ENCODE results near the gene HNRNPA3. TPM values are rescaled to one million over a fixed set of nuclear protein-coding genes. Genes with fewer than 3 reads are reported as not detected.

HNRNPA3 gene
- polyA plus RNA-seq, 1 donor (not counting 4 experiments of a cell fraction or from before 2014, with no cell fraction given) = 178 TPM

DNA sequence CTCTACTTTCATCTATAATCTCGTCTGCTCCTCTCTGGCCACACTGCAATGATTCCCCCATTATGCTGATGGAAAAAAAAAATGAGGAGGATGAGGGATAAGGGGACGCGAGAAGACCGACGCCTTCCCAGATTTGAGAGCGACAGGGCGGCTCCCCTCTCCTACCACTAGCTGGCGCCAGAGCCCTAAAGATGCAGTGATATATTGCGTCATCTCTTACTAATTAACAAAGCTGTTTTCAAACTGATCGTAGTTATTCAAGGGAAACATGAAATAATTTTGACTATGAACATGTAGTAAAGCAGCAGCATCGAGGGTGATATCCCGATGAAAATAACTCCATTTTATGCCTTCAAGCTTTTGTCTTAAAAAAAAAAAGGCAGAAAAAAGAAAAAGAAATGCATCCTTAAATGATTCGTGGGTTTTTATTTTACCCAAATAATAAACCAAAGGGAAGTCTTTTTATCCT is 48.0 kb upstream of the HNRNPA3 start:
- Histone ChIP-seq H3K9me1 (ENCODE audit: control insufficient read depth, extremely low read depth, insufficient read depth, low read length) (no peaks in the 10 kb centered on the region), H3K9ac (ENCODE audit: control insufficient read depth, extremely low read depth, insufficient read depth, low read length) (peak overlapping the region; percentile 81), H3K4me3 (ENCODE audit: control insufficient read depth in 2 of 3, extremely low read depth in 1 of 3, insufficient read depth in 2 of 3, low read depth in 1 of 3, low read length in 3 of 3) (peak overlapping the region in 2 of 3 experiments; percentile 51 to 58), H2AFZ (ENCODE audit: control insufficient read depth, low read length) (peak overlapping the region; percentile 94), H3K27me3 (ENCODE audit: control insufficient read depth, extremely low read depth, insufficient read depth, low read length) (no peaks in the 10 kb centered on the region), H3K4me2 (ENCODE audit: control insufficient read depth, extremely low read depth, insufficient read depth, low read depth, low read length) (peak overlapping the region; percentile 98), H3K36me3 (ENCODE audit: control insufficient read depth in 2 of 2, extremely low read depth in 1 of 2, insufficient read depth in 2 of 2, low read length in 2 of 2) (no peaks in the 10 kb centered on the region), H3K9me3 (ENCODE audit: control insufficient read depth, low read depth, low read length) (no peaks in the 10 kb centered on the region), H3K4me1 (ENCODE audit: control insufficient read depth, extremely low read depth, insufficient read depth, low read length) (peaks cover 43% of the 10 kb centered on the region), H3K27ac (ENCODE audit: control insufficient read depth, insufficient read depth, low read length) (peak overlapping the region; percentile 91), H3K79me2 (ENCODE audit: control insufficient read depth, insufficient read depth, low read length) (no peaks in the 10 kb centered on the region), H4K20me1 (ENCODE audit: control insufficient read depth, extremely low read depth, insufficient read depth, low read length) (no peaks in the 10 kb centered on the region)
- peak; percentile 34 for FAIRE-seq
- DNase-seq (ENCODE audit: low read depth, low spot score) = no peak
- no peak for TF ChIP-seq EZH2 (IDR thresholded peaks at IDR 0.05; ENCODE audit: low read length)
- TF ChIP-seq, protein P1, sequence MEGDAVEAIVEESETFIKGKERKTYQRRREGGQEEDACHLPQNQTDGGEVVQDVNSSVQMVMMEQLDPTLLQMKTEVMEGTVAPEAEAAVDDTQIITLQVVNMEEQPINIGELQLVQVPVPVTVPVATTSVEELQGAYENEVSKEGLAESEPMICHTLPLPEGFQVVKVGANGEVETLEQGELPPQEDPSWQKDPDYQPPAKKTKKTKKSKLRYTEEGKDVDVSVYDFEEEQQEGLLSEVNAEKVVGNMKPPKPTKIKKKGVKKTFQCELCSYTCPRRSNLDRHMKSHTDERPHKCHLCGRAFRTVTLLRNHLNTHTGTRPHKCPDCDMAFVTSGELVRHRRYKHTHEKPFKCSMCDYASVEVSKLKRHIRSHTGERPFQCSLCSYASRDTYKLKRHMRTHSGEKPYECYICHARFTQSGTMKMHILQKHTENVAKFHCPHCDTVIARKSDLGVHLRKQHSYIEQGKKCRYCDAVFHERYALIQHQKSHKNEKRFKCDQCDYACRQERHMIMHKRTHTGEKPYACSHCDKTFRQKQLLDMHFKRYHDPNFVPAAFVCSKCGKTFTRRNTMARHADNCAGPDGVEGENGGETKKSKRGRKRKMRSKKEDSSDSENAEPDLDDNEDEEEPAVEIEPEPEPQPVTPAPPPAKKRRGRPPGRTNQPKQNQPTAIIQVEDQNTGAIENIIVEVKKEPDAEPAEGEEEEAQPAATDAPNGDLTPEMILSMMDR (optimal IDR thresholded peaks at IDR 0.05 in 1 of 3, IDR thresholded peaks at IDR 0.05 in 1 of 3, conservative IDR thresholded peaks at IDR 0.05 in 1 of 3; ENCODE audit: extremely low read depth in 1 of 3, insufficient read depth in 2 of 3, low read length in 3 of 3) = peak; percentile 95 to 100 (median 100)
- dilution Hi-C loops (cut with MboI; ENCODE audit: extremely low pct_ligation_motif_present, low sequenced_read_pairs) = no loop called here

DNA sequence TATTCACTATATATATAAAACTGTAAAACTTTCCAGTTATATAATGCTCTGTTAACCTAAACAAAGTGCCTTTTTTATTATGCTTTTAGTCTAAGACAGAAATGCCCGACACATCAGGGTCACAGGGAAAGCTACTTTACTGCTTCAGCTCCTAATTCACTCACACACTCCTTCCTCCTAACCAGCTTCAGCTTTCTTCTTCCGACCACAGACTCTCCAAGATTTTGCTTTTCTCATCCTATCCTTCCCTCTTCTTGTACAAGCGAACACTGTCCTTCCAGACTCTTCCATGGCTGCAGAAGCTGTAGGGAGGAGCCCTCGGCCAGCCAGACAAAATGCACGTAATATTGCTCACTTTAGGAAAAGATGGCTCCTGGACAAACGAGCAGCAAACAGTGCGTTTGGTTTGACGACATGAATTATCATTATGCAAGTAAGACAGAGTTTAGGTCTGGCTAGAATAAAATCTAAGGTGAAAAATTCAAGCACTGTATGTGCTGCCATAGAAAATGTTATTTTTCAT is 47.5 kb upstream of the HNRNPA3 start:
- Histone ChIP-seq H3K4me3 (ENCODE audit: control insufficient read depth in 2 of 3, extremely low read depth in 1 of 3, insufficient read depth in 2 of 3, low read depth in 1 of 3, low read length in 3 of 3) (peak overlapping the region in 2 of 3 experiments; percentile 51 to 58), H3K4me1 (ENCODE audit: control insufficient read depth, extremely low read depth, insufficient read depth, low read length) (peaks cover 48% of the 10 kb centered on the region), H3K27ac (ENCODE audit: control insufficient read depth, insufficient read depth, low read length) (peak overlapping the region; percentile 91), H4K20me1 (ENCODE audit: control insufficient read depth, extremely low read depth, insufficient read depth, low read length) (no peaks in the 10 kb centered on the region), H3K36me3 (ENCODE audit: control insufficient read depth in 2 of 2, extremely low read depth in 1 of 2, insufficient read depth in 2 of 2, low read length in 2 of 2) (no peaks in the 10 kb centered on the region), H3K79me2 (ENCODE audit: control insufficient read depth, insufficient read depth, low read length) (no peaks in the 10 kb centered on the region), H3K4me2 (ENCODE audit: control insufficient read depth, extremely low read depth, insufficient read depth, low read depth, low read length) (peak overlapping the region; percentile 98), H3K9me3 (ENCODE audit: control insufficient read depth, low read depth, low read length) (no peaks in the 10 kb centered on the region), H2AFZ (ENCODE audit: control insufficient read depth, low read length) (peak overlapping the region; percentile 94), H3K9me1 (ENCODE audit: control insufficient read depth, extremely low read depth, insufficient read depth, low read length) (no peaks in the 10 kb centered on the region), H3K9ac (ENCODE audit: control insufficient read depth, extremely low read depth, insufficient read depth, low read length) (peak overlapping the region; percentile 81), H3K27me3 (ENCODE audit: control insufficient read depth, extremely low read depth, insufficient read depth, low read length) (no peaks in the 10 kb centered on the region)
- DNase-seq (ENCODE audit: low read depth, low spot score) = no peak
- dilution Hi-C loops (cut with MboI; ENCODE audit: extremely low pct_ligation_motif_present, low sequenced_read_pairs) = no loop called here
- peak; percentile 23 for FAIRE-seq
- TF ChIP-seq, protein P1 (optimal IDR thresholded peaks at IDR 0.05 in 1 of 3, IDR thresholded peaks at IDR 0.05 in 1 of 3, conservative IDR thresholded peaks at IDR 0.05 in 1 of 3; ENCODE audit: extremely low read depth in 1 of 3, insufficient read depth in 2 of 3, low read length in 3 of 3) = no peak
- no peak for TF ChIP-seq EZH2 (IDR thresholded peaks at IDR 0.05; ENCODE audit: low read length)
